ENCODE results near the gene ZBTB16.

ZBTB16 gene

DNA sequence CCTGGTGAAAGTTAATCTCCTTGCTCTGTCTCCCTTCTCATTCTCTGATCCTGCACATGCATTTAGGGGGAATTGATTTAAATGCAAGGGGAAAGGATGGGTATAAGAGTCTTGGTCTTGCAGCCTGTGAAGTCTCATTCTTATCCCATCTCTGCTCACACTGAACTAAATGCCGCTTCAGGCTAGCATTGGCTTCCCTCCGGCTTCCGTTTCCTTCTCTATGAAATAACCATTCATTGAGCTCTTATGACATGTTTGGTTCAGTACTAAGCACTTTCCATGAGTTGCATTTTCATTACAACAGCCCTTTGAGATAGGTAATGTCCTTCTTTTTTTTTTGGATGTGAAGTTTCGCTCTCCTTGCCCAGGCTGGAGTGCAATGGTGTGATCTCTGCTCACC lies 5.6 kb downstream of the ZBTB16 start:
- FAIRE-seq = no peak

DNA sequence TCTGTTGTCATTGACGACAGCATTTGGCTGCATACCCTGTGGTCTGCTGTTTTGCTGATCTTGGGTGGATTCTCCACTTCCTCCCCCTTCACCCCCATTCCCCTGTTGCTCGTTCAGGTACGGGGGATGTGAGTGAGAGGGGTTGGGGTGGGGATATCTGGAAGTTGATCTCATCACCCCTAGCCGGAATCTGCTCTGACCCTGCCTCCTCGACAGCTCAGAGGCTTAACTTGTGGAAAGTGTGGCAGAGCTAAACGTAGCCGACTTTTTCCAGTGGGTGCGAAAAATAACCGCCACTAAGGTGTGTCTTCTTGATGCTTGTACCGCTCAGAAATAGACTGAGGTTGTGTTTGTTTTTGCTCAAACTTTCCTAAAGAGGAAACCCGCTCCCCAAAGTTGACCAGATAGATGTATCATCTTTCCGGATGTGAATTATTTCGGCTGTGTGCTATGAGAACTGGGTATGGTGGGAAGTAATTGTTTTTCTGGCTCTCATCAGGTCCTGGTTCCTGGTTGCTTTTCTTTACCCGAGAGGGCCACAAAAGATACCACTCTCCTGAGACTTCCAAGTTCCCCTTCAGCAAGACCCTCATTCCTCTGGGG lies 6.6 kb downstream of the ZBTB16 start:
- FAIRE-seq = no peak

DNA sequence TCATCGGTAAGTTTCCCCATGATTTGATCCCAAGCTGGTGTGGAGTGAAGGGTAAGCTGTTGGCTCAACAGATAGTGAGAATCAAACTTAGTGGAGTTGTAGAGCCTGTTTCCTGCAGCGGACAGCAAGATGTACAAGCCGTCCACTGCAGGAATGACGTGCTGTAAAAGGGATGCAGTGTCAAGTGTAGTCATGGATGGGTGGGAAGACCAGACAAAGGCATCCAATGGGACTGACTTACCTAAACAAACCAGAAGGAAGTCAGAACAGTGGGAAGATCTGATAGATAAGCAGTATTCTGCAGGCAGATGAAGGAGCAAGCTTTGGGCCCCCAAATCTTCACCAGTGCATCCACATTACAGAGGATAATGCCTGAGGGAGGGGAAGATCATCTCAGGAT lies 8.8 kb downstream of the ZBTB16 start:
- FAIRE-seq = no peak

DNA sequence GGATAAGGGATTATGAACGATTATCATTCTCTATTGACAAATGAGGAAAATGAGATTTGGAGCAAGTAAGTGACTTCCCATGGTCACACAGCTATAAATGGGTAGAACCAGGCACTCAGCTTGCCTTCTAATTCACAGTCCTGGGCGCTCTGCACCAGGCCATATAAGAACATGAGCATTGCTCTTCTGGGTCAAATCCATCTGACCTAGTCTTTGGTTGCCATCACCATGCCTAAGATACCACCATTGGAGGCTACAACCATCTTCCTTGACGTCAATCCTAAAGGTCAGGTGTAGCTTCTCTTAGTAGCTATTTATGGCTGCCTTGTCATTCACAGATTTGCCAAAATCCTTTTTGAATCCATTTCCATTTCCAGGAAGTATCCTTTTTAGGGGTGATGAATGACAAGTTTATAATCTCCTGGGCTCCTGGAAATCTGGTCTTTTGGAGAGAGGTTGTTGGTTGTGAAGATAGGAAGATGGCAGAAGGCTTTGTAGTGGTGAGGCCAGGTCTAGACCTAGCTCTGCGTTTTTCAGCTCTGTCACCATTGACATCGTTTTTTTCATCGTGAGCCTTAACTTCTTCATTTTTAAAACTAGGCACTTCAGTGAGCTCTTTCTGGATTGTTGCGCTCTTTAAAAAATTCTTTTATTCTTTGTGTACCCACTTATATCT lies 11.1 kb downstream of the ZBTB16 start:
- FAIRE-seq = no peak

DNA sequence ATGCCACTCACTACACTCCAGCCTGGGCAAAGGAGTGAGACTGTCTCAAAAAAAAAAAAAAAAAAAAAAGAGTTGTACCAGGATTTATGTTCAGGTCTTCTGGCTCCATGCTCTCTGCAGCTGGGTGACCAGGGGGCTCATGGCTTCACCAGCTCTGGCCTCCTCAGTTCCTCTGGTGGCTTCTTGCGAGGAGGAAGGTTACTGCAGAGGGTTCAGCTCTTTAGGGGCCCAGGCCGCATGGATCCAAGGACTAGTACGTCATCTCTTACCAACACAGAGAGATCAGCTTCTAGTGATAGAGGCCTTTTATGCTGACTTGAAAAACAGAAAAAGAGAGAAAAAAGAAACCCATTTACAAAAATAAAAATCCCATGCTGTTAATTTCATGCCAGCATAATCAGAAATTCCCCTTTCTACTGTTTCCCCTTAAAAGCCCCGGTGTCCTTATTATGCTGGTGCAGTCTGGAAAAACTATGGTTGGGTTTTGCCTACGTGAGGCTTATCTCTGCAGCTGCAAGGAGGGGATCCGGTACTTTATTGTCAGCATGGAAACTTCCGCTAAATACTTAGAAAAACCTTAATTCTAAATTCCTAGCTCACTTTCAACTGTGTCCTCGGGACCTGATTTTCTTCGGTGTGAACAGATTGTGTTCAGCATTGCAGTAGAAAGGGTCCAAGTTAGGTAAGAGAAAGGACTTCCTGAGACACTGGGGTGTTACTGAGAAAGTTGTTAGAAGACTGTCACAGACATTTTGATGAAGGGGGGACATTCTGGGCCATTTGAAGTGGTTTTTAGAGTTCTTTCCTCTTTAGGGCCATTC lies 13.7 kb downstream of the ZBTB16 start:
- no peak for FAIRE-seq

DNA sequence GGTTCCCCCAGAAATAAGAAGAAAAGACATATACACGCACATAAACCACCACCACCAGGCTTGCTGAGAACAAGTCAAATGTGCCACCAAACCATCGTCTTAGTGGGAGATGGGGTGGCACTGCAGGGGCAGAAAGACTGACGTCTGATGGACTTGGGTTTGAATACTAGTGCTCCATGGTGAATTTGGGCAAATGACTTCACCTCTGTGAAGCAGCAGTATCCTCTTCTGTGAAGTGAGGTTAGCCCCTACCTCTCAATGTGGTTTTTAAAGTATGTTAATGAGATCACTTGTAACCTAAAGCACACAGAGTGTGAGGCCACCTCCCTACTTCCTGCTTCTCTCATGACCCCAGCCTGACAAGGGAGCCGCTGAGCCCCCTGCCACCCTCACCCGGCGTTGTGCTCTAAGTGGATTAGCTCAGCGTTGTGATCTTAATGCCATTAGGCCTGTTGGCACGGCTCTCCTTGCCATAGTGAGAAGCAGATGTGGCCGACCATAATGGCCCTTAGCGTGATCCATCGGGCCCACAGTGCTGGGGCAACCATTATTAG lies 14.4 kb downstream of the ZBTB16 start:
- no peak for FAIRE-seq

DNA sequence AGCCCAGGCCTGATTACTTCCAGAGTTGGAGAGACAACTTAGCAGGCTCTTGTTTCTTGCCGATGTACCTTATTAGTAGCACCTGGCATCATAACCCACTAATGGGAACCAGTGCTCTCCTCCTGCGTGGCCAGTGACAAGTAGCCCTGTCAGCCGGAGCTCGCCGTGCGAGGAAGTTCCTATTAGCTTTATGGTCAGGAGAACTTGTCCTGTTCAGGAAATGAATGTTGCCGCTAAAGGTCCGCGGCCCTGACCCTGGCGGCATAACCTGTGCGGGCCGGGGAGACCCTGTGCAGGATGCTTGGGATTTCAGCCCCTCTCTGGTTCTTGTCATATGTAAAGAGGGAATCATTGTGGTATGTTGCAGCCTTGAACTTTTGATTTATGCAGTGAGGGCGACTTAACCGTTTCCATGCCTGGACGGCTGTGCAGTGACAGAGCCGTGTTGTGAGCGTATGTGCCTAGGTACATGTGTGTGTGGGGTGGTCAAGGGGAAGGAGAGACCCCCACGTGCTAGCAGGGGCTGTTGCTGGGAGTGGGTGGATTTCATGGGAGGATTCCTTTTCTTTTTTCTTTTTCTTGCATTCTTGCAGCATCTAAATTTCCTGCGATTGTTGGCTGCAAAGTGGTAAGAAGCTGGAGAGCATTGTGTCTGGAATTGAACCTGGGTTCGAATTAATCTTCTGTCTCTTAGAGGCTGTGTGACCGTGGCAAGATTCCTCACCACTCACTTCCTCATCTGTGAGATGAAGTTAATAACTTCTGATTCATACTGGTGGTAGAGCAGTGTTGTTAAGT lies 15.2 kb downstream of the ZBTB16 start:
- FAIRE-seq = no peak

DNA sequence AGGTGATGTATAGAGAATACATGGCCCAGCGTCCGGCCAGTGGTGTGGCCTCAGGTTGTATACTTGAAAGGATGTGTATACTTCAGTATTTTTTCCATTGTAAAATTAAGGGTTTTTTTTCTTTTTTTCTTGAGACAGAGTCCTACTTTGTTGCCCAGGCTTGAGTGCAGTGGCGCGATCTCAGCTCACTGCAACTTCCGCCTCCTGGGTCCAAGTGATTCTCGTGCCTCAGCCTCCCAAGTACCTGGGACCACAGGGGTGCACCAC lies 15.8 kb downstream of the ZBTB16 start:
- no peak for FAIRE-seq

DNA sequence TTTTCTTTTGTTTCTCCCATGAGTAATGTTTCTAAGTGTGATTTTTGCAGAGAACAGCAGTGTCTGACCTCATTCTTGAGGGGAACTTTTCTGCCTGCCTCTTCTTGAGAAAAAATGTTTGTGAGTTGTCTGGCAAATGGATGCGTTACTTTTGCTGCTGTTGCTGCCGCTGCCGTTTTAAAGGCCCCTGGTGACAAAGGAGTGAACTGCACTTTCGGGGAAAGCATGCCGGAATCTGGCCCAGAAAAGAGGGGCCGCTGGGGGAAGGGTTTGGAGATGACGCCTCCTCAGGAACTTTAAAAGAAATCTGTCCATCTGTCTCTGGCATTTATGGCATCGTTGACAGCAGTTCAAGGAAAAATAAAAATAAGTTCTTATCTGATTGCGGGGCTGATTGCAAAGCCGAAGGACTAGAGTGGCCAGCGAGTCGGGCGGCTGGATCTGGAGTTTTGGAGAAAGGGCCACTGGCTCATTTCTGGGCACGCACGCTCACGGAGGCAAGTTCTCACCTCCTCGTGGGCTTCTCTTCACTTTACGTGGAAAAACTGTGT lies 16.5 kb downstream of the ZBTB16 start:
- FAIRE-seq = peak; percentile 50

DNA sequence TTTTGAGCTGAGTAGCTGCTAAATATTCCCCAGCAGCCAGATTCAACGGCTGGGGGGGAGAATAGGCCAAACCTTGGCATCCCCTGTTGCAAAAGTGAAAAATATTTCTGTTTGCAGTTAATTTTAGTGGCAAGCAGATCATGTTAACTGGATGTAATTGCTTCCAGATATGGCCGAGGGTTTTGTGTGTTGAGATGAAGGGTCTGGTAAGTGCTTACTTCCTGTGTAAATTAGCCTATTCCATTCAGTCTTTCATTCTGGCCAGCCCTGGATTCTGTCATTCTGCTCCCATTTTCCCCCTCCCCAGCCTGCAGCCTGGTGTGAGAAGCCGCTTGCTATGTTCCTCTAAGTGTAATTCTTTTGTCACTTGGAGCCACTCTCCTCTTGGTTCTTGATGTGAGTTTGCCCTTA lies 17.4 kb downstream of the ZBTB16 start:
- FAIRE-seq = no peak

DNA sequence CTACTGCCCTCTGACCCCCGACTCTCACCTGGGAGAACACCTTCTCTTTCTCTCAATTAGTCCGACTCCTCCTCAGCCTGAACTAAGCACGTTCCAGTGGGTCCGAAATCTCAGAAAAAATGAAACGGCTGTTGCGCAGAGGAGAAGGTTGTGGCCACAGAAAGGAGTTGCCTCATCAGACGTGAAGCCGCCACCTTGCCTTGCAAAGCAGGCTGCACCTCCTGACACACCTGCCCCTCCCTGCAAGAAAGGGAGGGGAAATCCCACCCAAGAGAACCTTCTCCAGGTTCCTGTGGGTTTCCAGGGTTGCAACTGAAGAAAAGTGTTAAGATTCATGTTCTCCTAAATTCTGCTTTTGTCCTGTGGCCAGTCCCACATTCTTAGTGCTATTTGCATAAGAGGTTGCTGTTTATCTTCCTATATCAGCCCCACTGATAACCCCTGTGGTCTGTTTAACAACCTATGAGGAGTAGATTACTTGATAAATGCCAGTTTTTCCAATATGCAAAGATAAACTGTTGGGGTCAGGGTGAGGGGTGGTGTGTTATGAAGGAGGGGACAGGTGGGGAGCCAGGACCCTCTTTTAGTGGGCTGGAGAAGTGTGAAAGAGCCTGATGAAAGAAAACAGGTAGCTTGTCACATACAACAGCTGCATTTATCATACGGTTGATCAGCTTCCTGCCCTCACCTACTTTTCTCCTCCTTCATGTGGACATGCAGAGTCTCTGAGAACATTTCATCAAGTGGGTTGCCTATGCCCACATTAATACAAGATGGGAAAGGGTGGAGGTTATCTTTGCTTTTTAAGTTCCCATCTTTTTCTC lies 18.2 kb downstream of the ZBTB16 start:
- FAIRE-seq = no peak

DNA sequence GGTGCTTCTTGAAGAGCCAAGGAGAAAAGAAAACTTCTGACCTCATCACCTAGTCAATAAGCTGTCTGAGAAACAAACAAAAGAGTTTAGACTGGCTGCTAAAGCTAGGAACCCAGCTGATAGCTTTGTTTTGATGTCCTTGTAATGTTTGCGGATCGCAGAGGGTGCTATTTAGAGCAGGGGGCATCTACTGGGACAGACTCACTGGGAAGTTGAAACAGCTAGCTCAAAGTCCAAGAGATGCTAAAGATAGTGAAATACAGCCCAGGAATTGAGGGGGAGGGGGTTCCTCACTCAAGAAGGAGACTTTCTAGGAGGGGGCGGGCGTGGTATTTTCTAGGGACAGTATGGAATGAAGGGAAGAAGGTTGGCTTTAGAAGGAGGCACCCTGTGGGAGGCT lies 18.9 kb downstream of the ZBTB16 start:
- FAIRE-seq = no peak

DNA sequence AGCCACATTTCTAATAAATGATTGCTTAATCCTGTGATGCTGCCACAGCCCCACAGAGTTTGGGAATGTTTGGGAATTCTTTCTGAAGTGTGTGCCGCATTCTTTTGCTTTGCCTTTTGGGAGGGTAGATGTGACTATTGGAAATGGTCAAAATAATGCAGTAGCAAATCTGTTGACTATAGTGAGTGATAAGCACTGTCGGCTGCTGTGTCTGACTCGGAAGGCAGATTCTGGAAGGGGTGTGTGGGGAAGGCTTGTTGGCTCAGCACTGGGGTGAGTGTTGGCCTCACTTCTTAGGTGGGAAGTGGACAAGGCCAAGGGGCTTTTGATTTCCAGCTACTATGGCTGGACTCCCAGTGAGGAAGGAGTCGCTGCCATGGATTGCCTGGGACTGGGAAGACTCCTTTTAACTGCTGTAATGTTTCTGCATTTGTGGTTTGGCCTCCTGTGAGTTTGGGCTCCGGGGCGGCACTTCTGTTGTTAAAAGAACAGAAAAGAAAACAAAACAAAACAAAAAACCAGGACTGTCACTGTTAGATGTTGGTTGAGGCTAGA lies 20.1 kb downstream of the ZBTB16 start:
- FAIRE-seq = no peak

DNA sequence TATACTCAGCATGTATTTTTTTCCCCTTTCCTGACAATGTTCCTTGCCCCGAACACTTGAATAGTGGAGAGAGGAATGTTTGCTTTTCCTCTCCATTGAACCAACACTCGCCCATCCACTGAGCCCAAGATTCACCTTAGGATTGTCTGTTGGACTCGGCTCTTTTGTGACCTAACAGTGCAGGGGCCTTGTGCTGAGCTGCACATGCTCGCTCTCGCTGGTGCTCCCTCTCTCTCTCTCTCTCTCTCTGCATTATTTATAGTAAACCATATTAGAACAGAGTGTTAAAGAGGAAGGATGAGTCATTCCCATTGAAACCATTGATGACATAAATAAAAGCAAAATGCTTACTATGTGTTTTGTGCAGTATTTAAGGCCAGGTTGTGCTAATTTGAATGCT lies 20.7 kb downstream of the ZBTB16 start:
- FAIRE-seq = no peak

DNA sequence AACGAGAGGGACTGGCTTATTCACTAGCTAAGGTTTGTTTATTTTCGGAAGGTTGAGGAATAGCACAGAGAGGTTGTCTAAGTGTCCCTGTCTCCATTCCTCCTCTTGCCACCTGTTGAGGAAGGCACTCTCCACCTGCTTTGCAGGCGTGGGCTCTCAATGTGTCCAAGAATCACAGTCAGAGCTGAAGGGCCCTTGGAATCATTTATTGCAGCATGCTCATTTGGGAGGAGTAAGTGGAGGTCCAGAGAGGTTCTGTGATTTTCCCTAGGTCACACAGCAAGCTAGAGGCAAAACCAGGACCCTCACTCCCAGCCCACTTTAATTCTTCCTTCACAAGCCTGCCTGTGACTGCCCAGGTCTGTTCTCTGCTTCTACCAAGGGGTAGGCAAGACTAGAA lies 21.3 kb downstream of the ZBTB16 start:
- FAIRE-seq = no peak

DNA sequence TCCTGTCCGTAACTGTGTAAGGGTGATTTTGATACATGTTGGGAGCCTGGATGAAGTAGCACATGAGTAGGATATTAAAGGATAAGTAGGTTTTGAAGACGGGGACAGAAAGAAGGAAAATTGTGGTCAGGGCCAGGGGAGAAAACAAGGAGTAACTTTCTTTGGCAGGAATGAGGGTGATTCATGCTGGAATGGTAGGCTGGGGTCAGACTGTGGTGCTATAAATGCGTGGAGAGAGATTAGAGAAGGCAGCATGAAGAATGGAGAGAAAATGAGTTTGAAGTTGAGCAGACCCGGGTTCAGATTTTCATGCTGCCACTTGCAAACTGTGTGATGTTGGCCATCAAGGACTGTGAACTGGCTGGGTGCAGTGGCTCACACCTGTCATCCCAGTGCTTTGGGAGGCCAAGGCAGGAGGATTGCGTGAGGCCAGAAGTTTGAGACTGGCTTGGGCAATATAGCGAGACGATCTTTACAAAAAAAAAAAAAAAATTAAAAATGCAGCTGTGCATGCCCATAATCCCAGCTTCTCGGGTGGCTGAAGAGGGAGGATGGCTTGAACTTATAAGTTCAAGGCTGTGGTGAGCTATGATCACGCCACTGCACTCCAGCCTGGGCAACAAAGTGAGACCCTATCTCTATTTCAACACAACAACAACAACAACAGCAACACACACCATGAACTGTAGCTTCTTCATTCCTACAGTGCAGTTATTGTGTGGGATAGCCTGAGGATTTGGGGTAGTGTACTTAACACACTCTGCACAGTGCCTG lies 22.3 kb downstream of the ZBTB16 start:
- no peak for FAIRE-seq

DNA sequence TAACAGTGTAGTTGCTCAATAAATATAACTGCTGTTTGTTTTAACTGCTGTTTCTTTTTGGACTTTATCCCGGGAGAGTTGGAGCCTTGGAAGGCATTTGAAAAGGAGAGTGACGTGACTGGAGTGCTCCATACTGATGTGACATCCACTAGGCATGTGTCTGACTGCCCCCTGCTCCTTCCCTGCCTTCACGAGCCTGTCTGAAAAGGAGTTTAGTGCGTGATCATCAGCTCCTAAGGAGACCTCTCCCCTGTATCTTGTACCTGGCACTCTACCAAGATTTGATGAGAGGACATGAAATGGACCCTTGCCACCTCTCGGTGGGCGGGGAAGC lies 22.9 kb downstream of the ZBTB16 start:
- no peak for FAIRE-seq

DNA sequence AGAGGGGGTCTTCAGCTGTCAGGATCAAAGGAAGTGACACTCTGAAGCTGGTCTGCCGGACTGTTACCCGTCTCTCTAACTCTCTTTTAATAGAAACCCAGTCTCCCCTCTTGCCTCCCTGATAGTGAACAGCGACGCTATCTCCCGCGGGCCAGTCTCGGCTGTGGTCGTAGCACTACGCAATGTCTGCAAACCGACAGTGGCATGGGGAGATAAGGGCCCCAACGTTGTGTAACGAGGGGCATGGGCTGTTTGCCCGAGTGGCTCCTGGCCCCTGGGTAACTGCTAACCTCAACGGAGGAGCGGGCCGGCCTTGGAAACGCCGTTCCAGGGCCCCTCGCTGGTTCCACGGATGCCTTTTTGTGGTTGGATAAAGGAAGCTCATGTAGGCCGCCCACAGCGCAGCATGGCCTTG lies 23.3 kb downstream of the ZBTB16 start:
- FAIRE-seq = no peak

DNA sequence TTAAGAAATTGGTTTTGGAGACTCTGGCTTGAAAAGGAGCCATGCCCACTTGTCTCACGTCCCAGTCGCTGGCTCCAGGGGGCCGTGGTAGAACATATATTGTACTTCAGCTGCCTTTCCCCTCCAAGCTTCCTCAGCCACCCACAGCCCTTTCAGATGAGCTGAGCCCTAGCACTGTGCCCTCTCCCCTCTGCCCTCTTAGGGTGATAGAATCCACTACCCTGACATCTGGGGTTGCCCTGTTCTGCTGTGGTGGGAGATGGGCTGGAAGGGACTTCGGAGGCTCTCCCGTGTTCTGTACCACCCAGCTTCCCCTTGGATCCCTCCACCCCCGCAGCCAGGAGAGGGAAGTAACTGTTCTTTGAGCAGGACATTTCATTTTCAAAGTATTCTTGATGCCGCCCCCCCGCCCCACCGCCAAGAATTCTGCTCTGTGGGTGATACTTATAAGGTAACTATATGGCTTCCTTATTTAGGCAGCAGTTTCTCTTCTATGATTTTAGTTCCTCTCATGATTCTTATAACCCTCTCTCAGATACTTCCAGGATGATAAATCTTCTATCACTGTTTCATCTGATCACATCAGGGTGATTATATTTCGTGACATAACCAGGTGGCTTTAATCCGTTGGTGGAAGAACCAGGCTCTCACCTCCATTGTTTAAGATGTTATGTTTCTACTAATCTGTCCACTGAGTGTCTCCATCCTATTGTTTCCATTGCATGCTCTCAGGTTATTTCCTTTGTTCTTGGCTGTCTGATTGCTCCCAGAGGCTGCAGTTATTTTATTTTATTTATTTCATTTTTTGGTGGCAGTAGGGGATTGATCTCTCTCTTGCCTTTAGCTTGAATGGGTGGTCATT lies 24.1 kb downstream of the ZBTB16 start:
- no peak for FAIRE-seq

DNA sequence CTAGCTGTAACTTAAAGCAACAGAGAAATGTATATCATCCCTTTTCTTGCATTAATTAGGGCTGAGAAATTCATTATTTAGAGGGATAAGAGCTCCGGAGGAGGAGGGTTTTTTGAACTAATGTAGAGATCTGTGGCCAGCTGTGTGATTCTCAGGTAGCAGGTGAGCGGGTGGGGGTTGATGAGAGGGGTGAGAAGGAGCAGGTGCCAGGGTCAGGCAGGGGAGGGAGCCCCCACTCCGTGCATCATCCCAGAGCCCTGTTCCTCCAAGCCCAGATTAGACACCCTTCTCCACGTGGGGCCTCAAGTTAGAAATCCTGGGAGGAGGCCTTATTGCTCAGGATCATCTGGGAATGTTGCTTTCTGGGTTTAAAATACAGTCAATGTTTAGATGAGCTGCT lies 24.9 kb downstream of the ZBTB16 start:
- FAIRE-seq = no peak

Measured in endometrium (tissue), 2 donors.